Measurements from ENCODE around the gene KCNK7.

DNA sequence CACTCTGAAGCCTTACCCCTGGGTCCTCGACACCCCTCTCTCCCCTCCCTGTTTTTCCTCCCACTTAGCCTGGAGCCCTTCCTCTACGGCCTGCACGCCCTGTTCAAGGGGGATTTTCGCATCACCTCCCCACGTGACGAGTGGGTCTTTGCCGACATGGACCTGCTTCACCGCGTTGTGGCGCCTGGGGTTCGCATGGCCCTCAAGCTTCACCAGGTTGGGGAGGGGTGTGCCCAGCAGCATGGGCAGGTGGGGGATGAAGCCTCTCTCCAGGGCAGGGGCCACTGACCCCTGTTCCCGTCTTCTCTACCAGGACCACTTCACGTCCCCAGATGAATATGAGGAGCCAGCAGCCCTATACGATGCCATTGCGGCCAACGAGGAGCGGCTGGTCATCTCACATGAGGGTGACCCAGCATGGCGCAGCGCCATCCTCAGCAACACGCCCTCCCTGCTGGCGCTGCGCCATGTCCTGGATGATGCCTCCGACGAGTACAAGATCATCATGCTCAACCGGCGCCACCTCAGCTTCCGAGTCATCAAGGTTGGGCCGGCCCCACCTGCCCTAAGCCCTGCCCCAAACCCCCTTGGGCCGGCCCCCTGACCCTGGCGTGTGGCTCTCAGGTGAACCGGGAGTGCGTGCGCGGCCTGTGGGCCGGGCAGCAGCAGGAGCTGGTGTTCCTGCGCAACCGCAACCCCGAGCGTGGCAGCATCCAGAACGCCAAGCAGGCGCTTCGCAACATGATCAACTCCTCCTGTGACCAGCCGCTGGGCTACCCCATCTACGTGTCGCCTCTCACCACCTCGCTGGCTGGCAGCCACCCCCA is 39.5 kb upstream of the KCNK7 start:
- TF ChIP-seq POLR2A (IDR thresholded peaks at IDR 0.05), result no peak
- TF ChIP-seq, protein P1, sequence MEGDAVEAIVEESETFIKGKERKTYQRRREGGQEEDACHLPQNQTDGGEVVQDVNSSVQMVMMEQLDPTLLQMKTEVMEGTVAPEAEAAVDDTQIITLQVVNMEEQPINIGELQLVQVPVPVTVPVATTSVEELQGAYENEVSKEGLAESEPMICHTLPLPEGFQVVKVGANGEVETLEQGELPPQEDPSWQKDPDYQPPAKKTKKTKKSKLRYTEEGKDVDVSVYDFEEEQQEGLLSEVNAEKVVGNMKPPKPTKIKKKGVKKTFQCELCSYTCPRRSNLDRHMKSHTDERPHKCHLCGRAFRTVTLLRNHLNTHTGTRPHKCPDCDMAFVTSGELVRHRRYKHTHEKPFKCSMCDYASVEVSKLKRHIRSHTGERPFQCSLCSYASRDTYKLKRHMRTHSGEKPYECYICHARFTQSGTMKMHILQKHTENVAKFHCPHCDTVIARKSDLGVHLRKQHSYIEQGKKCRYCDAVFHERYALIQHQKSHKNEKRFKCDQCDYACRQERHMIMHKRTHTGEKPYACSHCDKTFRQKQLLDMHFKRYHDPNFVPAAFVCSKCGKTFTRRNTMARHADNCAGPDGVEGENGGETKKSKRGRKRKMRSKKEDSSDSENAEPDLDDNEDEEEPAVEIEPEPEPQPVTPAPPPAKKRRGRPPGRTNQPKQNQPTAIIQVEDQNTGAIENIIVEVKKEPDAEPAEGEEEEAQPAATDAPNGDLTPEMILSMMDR (IDR thresholded peaks at IDR 0.05), result no peak

Measured in thyroid gland (tissue), 4 donors.